Measurements from ENCODE around the gene GABRR2. TPM values are rescaled to one million over a fixed set of nuclear protein-coding genes. Genes with fewer than 3 reads are reported as not detected.
A peak's percentile ranks its signal among the peaks of the same experiment; 100 is the strongest.
"Not testable (repeated sequence)": the region's sequence is repeated elsewhere in the genome, so short reads cannot be mapped to it uniquely, and the experiment has no call there.

GABRR2 gene
- total RNA-seq, 1 donor: 0.27 TPM

DNA sequence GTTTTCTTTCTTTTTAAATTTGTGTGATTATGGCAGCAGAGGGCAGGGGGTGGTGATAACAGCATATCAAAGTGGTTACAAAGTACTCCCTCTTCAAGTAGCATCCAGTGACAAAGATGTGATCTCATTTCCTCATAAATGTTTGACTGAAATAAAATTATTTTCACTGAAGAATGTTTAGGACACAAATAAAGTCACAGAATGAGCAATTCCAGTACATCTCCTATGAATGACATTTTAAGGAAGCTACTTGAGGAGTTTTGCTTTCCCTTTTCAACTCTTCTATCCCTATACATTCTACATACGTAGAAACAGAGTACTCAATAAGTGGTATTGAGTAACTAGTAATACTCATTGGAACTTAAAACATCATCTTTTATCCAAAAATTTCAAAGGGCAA is 13.9 kb upstream of the GABRR2 start:
- DNase-seq (ENCODE audit: low read depth in 2 of 3, low spot score in 2 of 3): no peak

DNA sequence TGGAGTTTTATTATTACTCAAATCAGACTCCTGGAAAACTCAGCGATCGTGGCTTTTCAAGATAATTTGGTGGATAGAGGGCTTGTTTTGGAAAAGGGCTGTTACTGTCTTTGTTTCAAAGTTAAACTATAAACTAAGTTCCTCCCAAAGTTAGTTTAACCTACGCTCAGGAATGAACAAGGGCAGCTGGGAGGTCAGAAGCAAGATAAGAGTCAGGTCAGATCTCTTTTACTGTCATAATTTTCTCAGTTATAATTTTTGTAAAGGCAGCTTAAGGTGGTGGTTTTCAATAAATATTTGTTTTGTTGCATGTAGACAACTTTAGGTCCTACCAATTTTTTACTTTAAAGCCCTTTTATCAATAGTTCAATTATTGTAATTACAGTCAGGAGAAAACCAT is 9.2 kb upstream of the GABRR2 start:
- DNase-seq (ENCODE audit: low read depth in 2 of 3, low spot score in 2 of 3): no peak

DNA sequence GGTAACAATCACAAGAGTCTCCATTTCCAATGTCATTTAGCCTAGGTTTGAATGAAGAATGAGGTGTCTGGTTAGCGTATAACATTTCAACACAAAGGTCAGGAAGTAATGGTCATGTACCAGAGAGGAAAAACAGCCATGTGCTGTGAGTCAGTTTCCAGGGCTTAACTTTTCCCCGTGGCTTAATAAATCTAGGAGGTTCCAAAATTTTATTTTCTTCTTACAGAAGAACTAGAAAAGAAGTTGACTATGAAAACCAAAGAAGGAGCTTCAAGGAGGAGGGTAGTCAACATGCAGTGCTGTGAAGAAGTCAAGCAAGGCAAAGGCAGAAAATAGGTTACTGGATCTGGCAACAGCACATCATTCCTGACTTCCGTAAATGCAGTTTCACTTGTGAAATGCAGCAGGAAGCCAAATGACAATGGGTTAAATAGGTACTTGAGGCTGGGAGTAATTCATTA is 8.4 kb upstream of the GABRR2 start:
- no peak for DNase-seq (ENCODE audit: low read depth in 2 of 3, low spot score in 2 of 3)

DNA sequence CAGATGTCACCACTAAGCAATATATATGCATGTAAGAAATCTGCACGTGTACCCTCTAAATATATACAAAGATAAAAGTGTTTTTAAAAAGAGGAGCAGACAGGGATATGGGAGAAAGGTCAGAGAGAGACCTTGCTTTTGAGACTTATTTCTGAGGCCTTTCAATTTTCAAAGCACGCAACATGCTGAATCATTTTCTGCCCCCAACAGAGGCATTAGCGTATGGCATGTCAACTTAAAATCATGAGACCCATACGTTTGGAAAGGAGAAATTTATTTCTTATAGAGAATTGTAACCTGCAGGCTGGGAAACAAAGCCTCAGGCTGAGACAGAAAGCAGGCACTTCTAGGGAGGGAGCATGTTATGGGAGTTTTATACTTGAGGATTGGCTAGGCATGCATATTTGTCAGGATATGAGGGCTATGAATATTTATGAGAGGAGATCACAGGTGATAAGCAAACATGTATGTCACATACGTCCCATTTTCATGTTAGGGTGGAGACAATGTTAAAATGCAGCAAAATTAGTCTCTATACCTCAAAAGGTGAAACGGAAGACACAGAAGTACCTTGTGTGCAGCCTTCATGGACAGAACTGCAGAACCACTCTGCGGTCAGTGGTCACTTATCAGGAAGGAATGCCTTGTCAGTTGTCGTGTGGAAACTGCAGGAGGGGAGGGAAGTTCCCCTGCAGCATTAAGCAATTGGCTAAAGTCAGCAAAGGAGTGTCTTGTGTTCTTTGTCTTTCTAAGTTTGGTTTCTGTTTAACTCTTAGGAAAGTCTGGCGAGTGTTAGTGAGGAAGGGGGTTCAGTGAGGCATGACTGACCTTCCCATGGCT is 6.3 kb upstream of the GABRR2 start:
- DNase-seq (ENCODE audit: low read depth in 2 of 3, low spot score in 2 of 3): peak in 1 of 3 donors; percentile 22

DNA sequence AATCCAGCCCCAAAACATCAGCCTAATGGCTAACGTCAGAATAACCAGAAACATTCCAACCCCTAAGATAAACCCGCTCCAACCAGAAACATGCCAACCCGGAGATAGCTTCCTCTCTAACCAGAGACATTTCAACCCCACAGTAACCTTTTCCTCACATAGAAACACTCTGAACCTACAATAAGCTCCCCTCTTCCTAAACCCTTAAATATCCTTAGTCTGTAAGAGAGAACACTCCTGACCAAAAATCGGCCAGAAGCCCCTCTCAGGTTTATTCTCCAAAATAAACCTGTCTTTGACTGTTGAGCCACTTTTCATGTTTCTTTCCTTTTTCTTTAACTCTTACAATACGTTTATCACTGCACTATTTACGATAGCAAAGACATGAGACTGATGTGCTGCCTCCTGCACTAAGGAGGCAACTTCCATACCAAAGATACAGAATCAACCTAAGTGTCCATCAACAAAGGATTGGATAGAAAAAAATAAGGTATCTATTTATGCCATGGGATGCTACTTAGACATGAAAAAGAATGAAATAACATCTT is 5.0 kb upstream of the GABRR2 start:
- no peak for DNase-seq (ENCODE audit: low read depth in 2 of 3, low spot score in 2 of 3)

DNA sequence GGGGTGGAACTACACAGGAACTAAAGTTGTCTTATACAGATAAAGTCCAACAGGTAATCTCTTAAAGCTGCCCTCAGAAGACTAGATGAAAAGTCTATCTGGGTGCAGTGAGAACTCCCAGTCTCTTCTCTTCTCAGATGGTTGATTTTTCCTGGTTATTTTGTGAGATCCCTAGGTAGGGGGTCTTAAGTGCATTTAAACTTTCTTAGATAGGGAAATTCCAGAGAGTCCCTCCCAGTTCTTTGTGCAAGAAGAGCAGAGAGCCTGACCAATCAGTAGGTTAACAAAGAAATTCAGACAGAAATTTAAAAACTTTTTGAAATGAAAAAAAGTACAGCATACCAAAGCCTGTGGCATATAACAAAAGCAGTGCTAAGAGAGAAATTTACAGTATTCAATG is 2.0 kb upstream of the GABRR2 start:
- no peak for DNase-seq (ENCODE audit: low read depth in 2 of 3, low spot score in 2 of 3)

DNA sequence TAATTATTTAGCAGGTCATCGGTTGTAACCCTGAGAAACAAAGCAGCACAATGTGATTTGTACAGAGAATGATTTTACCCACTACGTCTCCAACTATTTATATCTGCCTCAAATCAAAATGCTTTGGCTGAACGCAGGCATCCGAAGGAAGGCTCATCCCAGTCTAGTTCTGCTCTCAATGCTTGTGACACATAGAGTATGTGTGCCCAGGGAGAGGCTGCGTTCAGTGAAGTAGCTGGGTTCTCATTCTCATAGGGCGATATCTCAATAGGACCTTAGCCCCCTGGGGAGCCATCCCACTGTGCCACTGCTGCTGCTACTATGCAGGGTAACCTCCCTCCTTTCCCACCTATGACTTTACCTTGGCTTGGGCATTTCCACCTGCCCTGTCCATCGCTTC is 407 bp downstream of the GABRR2 start:
- DNase-seq (ENCODE audit: low read depth in 2 of 3, low spot score in 2 of 3): no peak

DNA sequence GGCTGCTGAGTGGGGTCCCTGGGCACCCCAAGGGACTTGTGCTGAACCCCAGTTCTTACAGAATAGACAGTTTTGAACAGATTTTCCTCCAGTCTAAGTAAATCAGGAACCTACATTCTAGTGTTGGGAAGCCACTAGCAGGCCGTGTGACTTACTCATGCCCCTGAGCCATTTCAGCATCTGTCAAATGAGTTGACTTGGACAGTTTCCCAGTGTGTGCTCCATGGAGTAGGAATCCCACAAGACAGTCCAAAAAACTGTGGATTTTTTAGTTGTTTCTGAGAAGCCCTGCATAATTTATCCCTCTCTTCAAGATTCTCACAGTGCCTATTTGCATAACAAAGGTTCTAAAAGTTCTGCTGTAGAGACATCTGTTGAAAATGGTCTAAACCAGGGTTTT is 2.1 kb downstream of the GABRR2 start:
- no peak for DNase-seq (ENCODE audit: low read depth in 2 of 3, low spot score in 2 of 3)

DNA sequence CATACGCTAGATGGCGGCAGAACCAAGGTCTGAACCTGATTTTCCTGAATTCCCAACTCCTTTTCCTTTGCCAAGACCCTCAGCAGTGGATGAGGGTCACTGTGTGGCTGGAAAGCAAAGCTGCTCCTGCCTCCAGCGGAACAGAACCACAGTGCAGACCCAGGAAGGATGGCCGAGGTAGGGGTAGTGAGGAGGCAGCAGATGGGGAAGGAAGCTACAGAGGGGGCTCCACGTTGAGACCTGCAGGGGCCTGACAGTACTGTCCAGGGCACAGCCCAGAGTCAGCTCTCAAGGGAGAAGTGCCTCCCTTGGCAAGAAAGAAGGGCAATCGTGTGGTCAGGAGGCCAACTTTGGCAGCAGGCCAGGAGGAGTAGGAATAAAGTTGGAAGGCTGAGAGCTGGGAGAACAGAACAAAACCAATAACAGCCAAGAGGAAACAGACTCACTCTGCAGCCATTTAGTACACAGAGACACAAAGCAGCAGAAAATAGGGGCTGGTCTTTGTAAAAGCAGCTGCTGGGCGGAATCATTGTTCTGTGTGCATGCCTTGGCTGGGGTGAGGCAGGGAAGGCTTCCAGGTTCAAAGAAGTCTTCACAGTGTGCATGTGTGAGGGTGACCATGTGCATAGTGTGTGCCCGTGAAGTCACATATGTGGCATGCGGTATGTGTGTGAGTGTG is 3.1 kb downstream of the GABRR2 start:
- no peak for DNase-seq (ENCODE audit: low read depth in 2 of 3, low spot score in 2 of 3)

DNA sequence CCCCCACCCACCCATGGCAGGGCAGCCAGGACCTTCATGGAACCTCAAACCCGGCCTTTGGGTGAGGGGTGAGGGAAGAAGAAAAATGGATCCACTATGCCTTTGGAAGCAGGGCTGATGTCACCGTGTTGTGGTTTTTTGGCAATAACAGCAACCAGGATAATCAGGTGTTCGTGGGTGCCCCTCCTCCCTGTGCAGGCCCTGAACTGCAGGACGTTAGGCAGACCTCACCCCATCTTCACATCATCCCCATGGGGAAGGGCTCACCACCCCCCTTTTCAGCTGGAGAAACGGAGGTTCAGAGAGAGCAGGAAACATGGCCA is 3.6 kb downstream of the GABRR2 start:
- no peak for DNase-seq (ENCODE audit: low read depth in 2 of 3, low spot score in 2 of 3)

DNA sequence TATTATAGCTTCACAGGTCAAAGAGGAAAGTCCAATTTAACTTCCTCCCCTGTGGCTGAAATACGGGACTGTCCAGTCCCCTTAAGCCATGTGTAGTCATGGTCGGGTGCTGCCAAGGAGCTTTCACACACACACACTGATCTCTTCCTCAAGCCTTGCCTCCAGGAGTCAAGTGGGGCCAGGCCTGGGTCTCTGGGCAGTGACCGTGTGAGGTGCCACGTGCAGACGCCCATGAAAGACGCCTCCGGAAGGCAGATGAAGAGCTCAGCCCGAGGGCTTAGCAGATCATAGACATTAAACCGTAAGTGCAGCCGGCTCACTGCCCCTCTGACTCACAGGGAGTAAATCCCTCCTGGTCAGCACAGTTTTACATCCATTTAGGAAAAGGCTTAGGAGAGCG is 4.2 kb downstream of the GABRR2 start:
- DNase-seq (ENCODE audit: low read depth in 2 of 3, low spot score in 2 of 3): no peak

DNA sequence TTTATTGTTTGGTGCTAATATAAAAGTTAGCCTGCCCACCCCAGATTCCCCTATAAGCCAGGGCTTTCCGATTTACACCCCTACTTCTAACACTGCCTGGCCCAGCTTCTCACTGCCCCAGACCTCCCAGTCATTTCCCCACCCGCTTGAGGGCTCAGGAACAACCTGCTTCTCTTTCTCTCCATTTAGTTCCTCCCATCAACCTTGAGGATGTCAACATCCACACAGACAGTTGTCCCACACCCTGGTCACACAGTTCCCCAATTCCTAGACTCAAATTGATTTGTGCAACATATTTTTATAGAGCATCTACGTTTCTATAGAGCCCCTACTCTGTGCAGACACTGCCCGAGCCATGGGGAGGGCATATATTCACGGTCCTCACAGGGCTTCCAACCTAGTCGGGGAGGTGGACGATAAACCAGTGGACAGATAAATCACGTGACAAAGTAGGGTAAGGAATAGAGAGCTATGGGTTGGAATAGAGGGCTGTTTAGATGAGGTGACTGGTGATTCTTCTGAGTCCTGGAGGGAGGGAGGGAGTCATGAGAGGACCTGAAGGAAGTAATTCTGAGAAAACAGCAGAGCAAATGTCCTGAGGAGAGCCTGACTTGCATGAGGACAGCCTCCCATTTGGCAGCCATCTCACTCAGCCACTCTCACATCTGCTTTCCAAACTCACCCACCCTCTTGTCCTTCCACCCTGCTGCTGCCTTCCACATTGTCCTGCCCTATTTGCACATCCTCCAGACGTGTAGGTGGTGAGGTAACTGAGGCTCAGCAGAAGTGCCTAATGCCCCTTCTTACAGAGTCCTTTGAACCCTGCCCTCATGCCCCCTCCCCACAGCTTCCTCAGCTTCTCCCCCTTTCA is 6.3 kb downstream of the GABRR2 start:
- DNase-seq (ENCODE audit: low read depth in 2 of 3, low spot score in 2 of 3): no peak

DNA sequence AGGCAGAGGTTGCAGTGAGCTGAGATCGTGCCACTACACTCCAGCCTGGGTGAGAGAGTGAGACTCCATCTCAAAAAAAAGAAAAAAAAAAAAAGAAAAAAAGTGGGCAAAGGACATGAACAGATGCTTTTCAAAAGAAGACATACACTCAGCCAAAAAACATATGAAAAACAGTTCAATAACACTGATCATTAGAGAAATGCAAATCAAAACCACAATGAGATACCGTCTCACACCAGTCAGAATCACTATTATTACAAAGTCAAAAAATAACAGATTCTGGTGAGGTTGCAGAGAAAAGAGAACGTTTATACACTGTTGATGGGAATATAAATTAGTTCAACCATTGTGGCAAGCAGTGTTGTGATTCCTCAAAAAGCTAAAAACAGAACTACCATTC is 10.6 kb downstream of the GABRR2 start:
- not testable (repeated sequence) for DNase-seq (ENCODE audit: low read depth in 2 of 3, low spot score in 2 of 3)

DNA sequence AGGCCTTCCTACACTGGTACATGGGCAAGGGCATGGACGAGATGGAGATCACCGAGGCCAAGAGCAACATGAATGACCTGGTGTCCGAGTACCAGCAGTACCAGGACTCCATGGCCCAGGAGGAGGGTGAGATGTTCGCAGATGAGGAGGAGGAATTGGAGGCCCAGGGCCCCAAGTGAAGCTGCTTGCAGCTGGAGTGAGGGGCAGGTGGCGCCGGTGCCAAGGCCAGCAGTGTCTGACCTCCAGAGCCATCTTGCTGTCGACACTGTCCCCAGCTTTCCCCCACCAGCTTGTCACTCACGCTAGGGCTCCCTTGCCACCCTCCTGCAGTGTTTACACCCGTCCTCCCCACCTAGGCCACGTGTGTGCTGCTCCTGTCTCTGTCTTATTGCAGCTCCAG is 12.2 kb downstream of the GABRR2 start:
- no peak for DNase-seq (ENCODE audit: low read depth in 2 of 3, low spot score in 2 of 3)

DNA sequence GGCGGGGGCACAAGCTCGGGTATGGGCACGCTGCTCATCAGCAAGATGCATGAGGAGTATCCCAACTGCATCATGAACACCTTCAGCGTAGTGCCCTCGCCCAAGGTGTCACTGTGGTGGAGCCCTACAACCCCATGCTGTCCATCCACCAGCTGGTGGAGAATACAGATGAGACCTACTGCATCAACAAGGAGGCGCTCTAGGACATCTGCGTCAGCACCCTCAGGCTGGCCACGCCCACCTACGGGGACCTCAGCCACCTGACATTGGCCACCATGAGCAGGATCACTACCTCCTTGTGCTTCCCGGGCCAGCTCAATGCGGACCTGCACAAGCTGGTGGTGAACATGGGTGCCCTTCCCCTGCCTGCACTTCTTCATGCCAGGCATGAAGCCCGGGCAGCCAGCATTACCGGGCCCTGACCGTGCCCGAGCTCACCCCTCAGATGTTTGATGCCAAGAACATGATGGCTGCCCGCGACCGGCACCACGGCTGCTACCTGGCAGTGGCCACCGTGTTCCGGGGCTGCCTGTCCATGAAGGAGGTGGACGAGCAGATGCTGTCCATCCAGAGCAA is 12.8 kb downstream of the GABRR2 start:
- DNase-seq (ENCODE audit: low read depth in 2 of 3, low spot score in 2 of 3): no peak

DNA sequence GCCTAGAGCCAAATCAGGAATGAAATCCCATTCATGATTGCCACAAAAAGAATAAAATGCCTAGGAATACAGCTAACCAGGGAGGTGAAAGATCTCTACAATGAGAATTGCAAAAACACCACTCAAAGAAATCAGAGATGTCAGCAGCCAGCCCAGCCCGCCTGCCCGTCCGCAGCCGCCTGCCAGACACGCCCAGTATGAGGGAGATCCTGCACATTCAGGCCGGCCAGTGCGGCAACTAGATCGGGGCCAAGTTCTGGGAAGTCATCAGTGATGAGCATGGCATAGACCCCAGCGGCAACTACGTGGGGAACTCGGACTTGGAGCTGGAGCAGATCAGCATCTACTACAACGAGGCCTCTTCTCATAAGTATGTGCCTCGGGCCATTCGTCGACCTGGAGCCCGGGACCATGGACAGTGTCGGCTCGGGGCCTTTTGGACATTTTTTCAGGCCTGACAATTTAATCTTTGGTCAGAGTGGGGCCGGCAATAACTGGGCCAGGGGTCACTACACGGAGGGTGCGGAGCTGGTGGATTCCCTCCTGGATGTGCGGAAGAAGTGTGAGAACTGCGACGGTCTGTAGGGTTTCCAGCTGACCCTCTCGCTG is 13.4 kb downstream of the GABRR2 start:
- no peak for DNase-seq (ENCODE audit: low read depth in 2 of 3, low spot score in 2 of 3)

DNA sequence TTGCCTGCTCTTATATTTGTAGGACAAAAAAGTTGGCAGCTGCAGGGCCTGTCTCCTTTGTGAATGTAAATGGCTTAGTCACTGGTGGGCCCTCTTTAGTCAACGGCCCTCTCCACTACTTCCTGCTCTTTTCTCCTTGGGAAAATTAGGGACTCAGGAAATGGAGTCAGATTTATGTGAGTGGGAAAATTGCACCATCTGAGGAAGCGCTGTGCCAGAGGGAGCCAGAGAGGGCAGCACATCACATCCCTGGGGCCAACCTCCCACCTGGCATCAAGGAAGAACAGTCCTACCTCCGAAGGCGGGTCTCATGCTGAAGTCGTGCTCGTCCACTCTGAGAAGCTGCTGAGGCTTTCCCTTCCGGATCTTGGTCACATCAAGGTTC is 15.6 kb downstream of the GABRR2 start:
- no peak for DNase-seq (ENCODE audit: low read depth in 2 of 3, low spot score in 2 of 3)

DNA sequence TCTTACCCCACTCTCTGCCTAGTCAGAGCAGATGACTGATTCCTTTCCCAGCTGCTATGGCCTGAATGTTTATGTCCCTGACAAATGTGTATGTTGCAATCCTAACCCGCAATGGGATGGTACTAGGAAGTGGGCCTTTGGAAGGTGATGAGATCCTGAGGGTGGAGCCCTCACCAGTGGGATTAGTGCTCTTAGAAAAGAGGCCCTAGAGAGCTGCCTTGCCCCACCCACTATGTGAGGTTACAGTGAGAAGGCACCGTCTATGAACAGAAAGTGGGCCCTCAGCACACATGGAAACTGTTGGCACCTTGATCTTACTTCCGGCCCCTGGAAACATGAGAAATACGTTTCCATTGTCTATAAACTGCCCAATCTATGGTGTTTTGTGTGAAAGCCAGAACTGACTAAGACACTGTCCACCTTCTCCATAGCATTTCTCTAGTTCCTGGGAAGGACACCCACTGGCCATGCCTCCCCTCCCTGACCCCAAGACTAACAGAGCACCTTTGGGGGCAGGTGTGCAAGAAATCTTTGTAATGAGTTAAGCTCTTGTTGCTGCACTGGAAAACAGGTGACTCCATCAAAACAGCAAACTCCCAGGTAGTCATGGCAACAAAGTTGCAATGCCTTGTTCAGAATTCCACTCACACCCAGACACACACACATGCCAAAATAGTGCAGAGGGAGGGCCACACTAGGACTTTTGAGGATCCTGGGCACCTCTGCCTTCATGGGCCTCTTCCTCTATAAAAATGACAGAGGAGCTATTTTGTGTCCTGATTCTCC is 16.2 kb downstream of the GABRR2 start:
- no peak for DNase-seq (ENCODE audit: low read depth in 2 of 3, low spot score in 2 of 3)

DNA sequence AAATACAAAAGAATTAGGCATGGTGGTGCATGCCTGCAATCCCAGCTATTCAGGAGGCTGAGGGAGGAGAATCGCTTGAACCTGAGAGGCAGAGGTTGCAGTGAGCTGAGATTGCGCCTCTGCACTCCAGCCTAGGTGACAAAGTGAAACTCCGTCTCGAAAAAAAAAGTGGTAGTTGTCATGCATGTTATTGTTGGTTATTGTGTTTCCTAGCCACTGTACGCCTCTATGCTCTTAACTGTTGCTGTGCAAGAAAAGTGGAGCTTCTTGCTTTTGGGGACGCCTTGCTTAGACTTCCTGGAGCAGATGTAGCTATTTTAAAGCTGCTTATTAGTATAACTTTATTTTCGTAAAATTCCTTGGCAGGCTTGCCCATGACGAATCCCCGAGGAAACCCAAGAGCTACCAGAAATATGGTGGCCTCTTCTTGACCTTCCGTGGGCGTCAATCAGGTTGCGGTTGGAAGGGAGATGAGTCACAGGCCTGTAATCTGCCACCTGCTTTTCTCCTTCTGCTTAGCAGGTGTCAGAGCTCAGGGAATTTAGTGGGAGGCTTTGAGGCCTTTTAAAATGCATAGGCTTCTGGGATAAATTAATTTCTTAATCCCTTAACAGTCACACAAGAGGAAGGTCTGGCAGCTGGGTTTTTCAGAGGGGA is 17.3 kb downstream of the GABRR2 start:
- peak in 2 of 3 donors; percentile 79 to 86 for DNase-seq (ENCODE audit: low read depth in 2 of 3, low spot score in 2 of 3)
